Activated naive CD4-positive, alpha-beta T cell treated with anti-CD3 and anti-CD28 coated beads for 36 hours (primary cell): ENCODE data around the gene ITGA3. TPM values are rescaled to one million over a fixed set of nuclear protein-coding genes. Genes with fewer than 3 reads are reported as not detected.
A peak's percentile ranks its signal among the peaks of the same experiment; 100 is the strongest.

Experiments
- CTCF ChIA-PET: fragments of 350-600 bp; sonication (Branson Sonifier 250); formaldehyde crosslinking; loops from one replicate; lab custom pipeline; 2021; ENCODE audit warnings: antibody characterized with exemption; lab: Charles Lee
- DNase-seq: peaks from one replicate; pipeline ENCODE4 v3.0.0-alpha.2; 2020
- H3K27ac Mint-ChIP-seq: one replicate; pipeline ENCODE4 v1.8.0; 2021; ENCODE audit warnings: mild to moderate bottlenecking, mixed read lengths
- H3K27me3 Mint-ChIP-seq: one replicate; pipeline ENCODE4 v1.8.0; 2021; ENCODE audit warnings: low read depth, mixed read lengths
- H3K36me3 Mint-ChIP-seq: one replicate; pipeline ENCODE4 v1.8.0; 2021; ENCODE audit warnings: low read depth, mixed read lengths
- H3K4me1 Mint-ChIP-seq: one replicate; pipeline ENCODE4 v1.8.0; 2021; ENCODE audit warnings: low read depth, mixed read lengths
- H3K4me3 Mint-ChIP-seq: one replicate; pipeline ENCODE4 v1.8.0; 2021; ENCODE audit warnings: mild to moderate bottlenecking, moderate library complexity, mixed read lengths
- H3K9me3 Mint-ChIP-seq: one replicate; pipeline ENCODE4 v1.8.0; 2021; ENCODE audit warnings: mixed read lengths
- intact Hi-C: fragments of 100-400 bp; cut with micrococcal nuclease; formaldehyde crosslinking; loops from one replicate; pipeline ENCODE4 v1.15.1; 2023
- total RNA-seq, 2 experiments: library from RNA; stranded (reverse); gene quantifications; one replicate each; pipeline ENCODE4 v1.2.3, GENCODE V29; 2021

ITGA3 gene
- total RNA-seq, 2 experiments from 2014 or later, result 17.9 to 19.3 TPM

- peaks cover 17% of the 10 kb centered on the region for H3K27me3 Mint-ChIP-seq
- CTCF ChIA-PET, result interaction anchor here (1.1 to 3.1 kb wide), 7 partner anchors 9 to 36 kb away, joined by 3 to 8 read pairs (median 4); partner anchors contain the start of gene PDK2
- H3K36me3 Mint-ChIP-seq, result peaks cover 9% of the 10 kb centered on the region
- no peak within 1 kb of the TSS for H3K27ac Mint-ChIP-seq
- DNase-seq, result peak; percentile 58
- H3K4me1 Mint-ChIP-seq, result peaks cover 24% of the 10 kb centered on the region
- intact Hi-C loops, result loop anchor here (2.0 kb wide), 1 partner anchor 15 kb away; no protein-coding TSS in a partner anchor
- H3K9me3 Mint-ChIP-seq, result no peaks in the 10 kb centered on the region
- H3K4me3 Mint-ChIP-seq, result peak within 1 kb of the TSS; percentile 67
Observed at GRCh38 chr17:50129728-50130558, 74.0 kb downstream of the ITGA3 start, which contains the start of gene SAMD14. Gene SAMD14, minus strand, starts transcription at chr17:50130160. Its CDS starts 5,201 bp downstream, at chr17:50124959.

- intact Hi-C loops, result loop anchor here (2.0 kb wide), 1 partner anchor 16 kb away; no protein-coding TSS in a partner anchor
- Mint-ChIP-seq H3K36me3 (peaks cover 12% of the 10 kb centered on the region), H3K4me3 (peak overlapping the region; percentile 46)
Observed at GRCh38 chr17:50130559-50131305, 74.8 kb downstream of the ITGA3 start.

GRCh38 chr17:50132104-50132794 is 76.3 kb downstream of the ITGA3 start:
- Mint-ChIP-seq H3K27ac (no peak overlapping the region), H3K9me3 (no peaks in the 10 kb centered on the region), H3K4me1 (peaks cover 24% of the 10 kb centered on the region), H3K36me3 (peaks cover 23% of the 10 kb centered on the region), H3K27me3 (peaks cover 17% of the 10 kb centered on the region), H3K4me3 (no peak overlapping the region)
- CTCF ChIA-PET, result interaction anchor here (0.6 to 3.1 kb wide), 4 partner anchors 15 to 82 kb away, joined by 3 to 7 read pairs (median 3); no protein-coding TSS in a partner anchor
- intact Hi-C loops, result no loop called here
- no peak for DNase-seq

More at GRCh38 chr17:50130559-50131305, 74.8 kb downstream of the ITGA3 start:
- Mint-ChIP-seq H3K27me3 (peaks cover 17% of the 10 kb centered on the region), H3K9me3 (no peaks in the 10 kb centered on the region), H3K27ac (no peak overlapping the region), H3K4me1 (peaks cover 24% of the 10 kb centered on the region)
- CTCF ChIA-PET, result interaction anchor here (0.6 to 3.1 kb wide), 9 partner anchors 8 to 146 kb away, joined by 3 to 8 read pairs (median 4); partner anchors contain the start of gene PDK2
- no peak for DNase-seq

- H3K4me1 Mint-ChIP-seq, result peaks cover 24% of the 10 kb centered on the region
- intact Hi-C loops, result no loop called here
- H3K27me3 Mint-ChIP-seq, result peaks cover 12% of the 10 kb centered on the region
- H3K36me3 Mint-ChIP-seq, result peaks cover 32% of the 10 kb centered on the region
- CTCF ChIA-PET, result interaction anchor here (0.6 to 1.0 kb wide), 2 partner anchors 15 to 81 kb away, joined by 3 read pairs; no protein-coding TSS in a partner anchor
- H3K9me3 Mint-ChIP-seq, result no peaks in the 10 kb centered on the region
- H3K4me3 Mint-ChIP-seq, result no peak overlapping the region
- no peak for DNase-seq
- no peak overlapping the region for H3K27ac Mint-ChIP-seq
Observed at GRCh38 chr17:50133028-50133768, 77.3 kb downstream of the ITGA3 start.

GRCh38 chr17:50133769-50134099 is 77.8 kb downstream of the ITGA3 start:
- CTCF ChIA-PET, result no interaction called here
- intact Hi-C loops, result no loop called here

GRCh38 chr17:50134206-50135110 is 78.5 kb downstream of the ITGA3 start:
- Mint-ChIP-seq H3K9me3 (no peaks in the 10 kb centered on the region), H3K4me3 (no peak overlapping the region), H3K27ac (no peak overlapping the region), H3K27me3 (peaks cover 4% of the 10 kb centered on the region), H3K36me3 (peaks cover 42% of the 10 kb centered on the region), H3K4me1 (peaks cover 17% of the 10 kb centered on the region)
- no peak for DNase-seq
- CTCF ChIA-PET, result interaction anchor here (1.4 kb wide), 1 partner anchor 28 kb away, joined by 6 read pairs; no protein-coding TSS in a partner anchor
- intact Hi-C loops, result no loop called here

More at GRCh38 chr17:50133769-50134099, 77.8 kb downstream of the ITGA3 start:
- DNase-seq, result no peak
- Mint-ChIP-seq H3K27me3 (peaks cover 7% of the 10 kb centered on the region), H3K9me3 (no peaks in the 10 kb centered on the region), H3K4me1 (peaks cover 21% of the 10 kb centered on the region), H3K36me3 (peaks cover 38% of the 10 kb centered on the region), H3K27ac (no peak overlapping the region), H3K4me3 (no peak overlapping the region)

GRCh38 chr17:50135316-50136095 is 79.6 kb downstream of the ITGA3 start:
- intact Hi-C loops, result no loop called here
- Mint-ChIP-seq H3K27ac (no peak overlapping the region), H3K9me3 (no peaks in the 10 kb centered on the region), H3K4me1 (peaks cover 24% of the 10 kb centered on the region), H3K4me3 (no peak overlapping the region), H3K36me3 (peaks cover 52% of the 10 kb centered on the region), H3K27me3 (peaks cover 4% of the 10 kb centered on the region)
- DNase-seq, result no peak
- CTCF ChIA-PET, result interaction anchor here (1.3 to 2.0 kb wide), 3 partner anchors 19 to 65 kb away, joined by 3 to 6 read pairs (median 6); no protein-coding TSS in a partner anchor

GRCh38 chr17:50136096-50136687 is 80.3 kb downstream of the ITGA3 start:
- CTCF ChIA-PET, result interaction anchor here (0.7 to 2.0 kb wide), 6 partner anchors 16 to 140 kb away, joined by 3 to 6 read pairs (median 4); no protein-coding TSS in a partner anchor
- peaks cover 24% of the 10 kb centered on the region for H3K4me1 Mint-ChIP-seq
- peaks cover 55% of the 10 kb centered on the region for H3K36me3 Mint-ChIP-seq
- intact Hi-C loops, result no loop called here
- H3K4me3 Mint-ChIP-seq, result no peak overlapping the region
- no peak overlapping the region for H3K27ac Mint-ChIP-seq
- no peak for DNase-seq
- H3K27me3 Mint-ChIP-seq, result no peaks in the 10 kb centered on the region
- H3K9me3 Mint-ChIP-seq, result no peaks in the 10 kb centered on the region

GRCh38 chr17:50137042-50137441 is 81.1 kb downstream of the ITGA3 start:
- intact Hi-C loops, result no loop called here
- Mint-ChIP-seq H3K4me3 (no peak overlapping the region), H3K4me1 (peaks cover 26% of the 10 kb centered on the region), H3K9me3 (no peaks in the 10 kb centered on the region), H3K27ac (no peak overlapping the region), H3K27me3 (no peaks in the 10 kb centered on the region), H3K36me3 (peaks cover 61% of the 10 kb centered on the region)
- CTCF ChIA-PET, result interaction anchor here (0.7 to 2.0 kb wide), 6 partner anchors 9 to 140 kb away, joined by 3 to 6 read pairs (median 4); no protein-coding TSS in a partner anchor
- no peak for DNase-seq
